Adipose tissue (tissue), 3 donors: ENCODE measurements around the gene LBX2. TPM values are rescaled to one million over a fixed set of nuclear protein-coding genes. Genes with fewer than 3 reads are reported as not detected.

ENCODE experiments used
- polyA plus RNA-seq, 3 donors: library from polyadenylated mRNA; stranded (reverse); fragments of 200-250 nt; gene quantifications; one replicate each; pipeline ENCODE4 v1.2.3, GENCODE V29; 2013
- donor health status: healthy with polysubstance abuse.
- donor health status: Bipolar disorder and iron deficiency.
- donor health status: healthy.

The LBX2 gene
- polyA plus RNA-seq, 3 donors = 1.3 to 3.3 (median 1.4) TPM

Other genes starting within 250 kb of the LBX2 start
- gene SLC4A5, start 156.2 kb downstream of the LBX2 start, polyA plus RNA-seq = 1 to 10 TPM in 1 of 3 donors, under 1 TPM in 2; 0.32 to 1.0 (median 0.71) TPM
- 100 to 1,000 TPM in 1 of 3 donors, 10 to 100 TPM in 2; 40.0 to 127 (median 70.4) TPM for gene DCTN1, start 119.3 kb downstream of the LBX2 start, polyA plus RNA-seq
- gene C2orf81, start 78.0 kb downstream of the LBX2 start, polyA plus RNA-seq = 1 to 10 TPM in 2 of 3 donors, under 1 TPM in 1; 0.43 to 2.4 (median 1.5) TPM
- gene WDR54, start 77.9 kb downstream of the LBX2 start, polyA plus RNA-seq = 1 to 10 TPM; 5.5 to 7.2 (median 6.6) TPM
- 10 to 100 TPM in 2 of 3 donors, 1 to 10 TPM in 1; 8.5 to 28.0 (median 13.2) TPM for gene RTKN, start 57.7 kb downstream of the LBX2 start, polyA plus RNA-seq
- gene INO80B, start 44.5 kb downstream of the LBX2 start, polyA plus RNA-seq = 10 to 100 TPM; 21.4 to 37.9 (median 33.6) TPM
- gene WBP1, start 41.2 kb downstream of the LBX2 start, polyA plus RNA-seq = 10 to 100 TPM; 69.0 to 81.3 (median 78.1) TPM
- 10 to 100 TPM; 18.3 to 38.7 (median 29.1) TPM for gene MOGS, start 34.2 kb downstream of the LBX2 start, polyA plus RNA-seq
- gene MRPL53, start 26.9 kb downstream of the LBX2 start, polyA plus RNA-seq = 100 to 1,000 TPM in 1 of 3 donors, 10 to 100 TPM in 2; 43.1 to 112 (median 84.6) TPM
- gene CCDC142, start 16.6 kb downstream of the LBX2 start, polyA plus RNA-seq = 1 to 10 TPM; 2.7 to 6.6 (median 5.0) TPM
- gene TTC31, start 16.5 kb downstream of the LBX2 start, polyA plus RNA-seq = 10 to 100 TPM; 10.6 to 15.5 (median 14.2) TPM
- 10 to 100 TPM; 11.1 to 22.5 (median 11.5) TPM for gene PCGF1, start 8.1 kb upstream of the LBX2 start, polyA plus RNA-seq
- gene TLX2, start 14.8 kb upstream of the LBX2 start, polyA plus RNA-seq = under 1 TPM in 1 of 3 donors, not detected in 2; 0.03 TPM
- gene DQX1, start 26.6 kb upstream of the LBX2 start, polyA plus RNA-seq = under 1 TPM in 2 of 3 donors, not detected in 1; 0.31 to 0.51 TPM
- 100 to 1,000 TPM in 2 of 3 donors, 10 to 100 TPM in 1; 86.1 to 159 (median 152) TPM for gene AUP1, start 30.1 kb upstream of the LBX2 start, polyA plus RNA-seq
- gene HTRA2, start 30.3 kb upstream of the LBX2 start, polyA plus RNA-seq = 10 to 100 TPM; 21.0 to 48.9 (median 43.7) TPM
- 1 to 10 TPM in 2 of 3 donors, under 1 TPM in 1; 0.78 to 4.7 (median 2.8) TPM for gene LOXL3, start 54.3 kb upstream of the LBX2 start, polyA plus RNA-seq
- gene DOK1, start 55.1 kb upstream of the LBX2 start, polyA plus RNA-seq = 10 to 100 TPM in 2 of 3 donors, 1 to 10 TPM in 1; 8.8 to 23.4 (median 16.2) TPM
- under 1 TPM; 0.34 to 0.70 (median 0.48) TPM for gene M1AP, start 148.7 kb upstream of the LBX2 start, polyA plus RNA-seq
- gene SEMA4F, start 154.6 kb upstream of the LBX2 start, polyA plus RNA-seq = 1 to 10 TPM; 2.1 to 3.5 (median 3.0) TPM